B cell (primary cell): ENCODE data around the gene AKAP14.

Source experiments
- EZH2 ChIP-seq: IDR thresholded peaks from 2 replicates; pipeline ENCODE4 v1.6.1; 2012; ENCODE audit warnings: borderline replicate concordance, low read depth, mild to moderate bottlenecking, moderate library complexity, low read length; ENCODE audit not compliant: insufficient read depth, poor library complexity, severe bottlenecking
- TF ChIP-seq, protein P1 (sequence below): fragments of 200-600 bp; IDR thresholded peaks from one replicate; pipeline ENCODE4 v1.8.0; 2022; ENCODE audit warnings: antibody characterized with exemption, mild to moderate bottlenecking

- TF ChIP-seq, protein P1, sequence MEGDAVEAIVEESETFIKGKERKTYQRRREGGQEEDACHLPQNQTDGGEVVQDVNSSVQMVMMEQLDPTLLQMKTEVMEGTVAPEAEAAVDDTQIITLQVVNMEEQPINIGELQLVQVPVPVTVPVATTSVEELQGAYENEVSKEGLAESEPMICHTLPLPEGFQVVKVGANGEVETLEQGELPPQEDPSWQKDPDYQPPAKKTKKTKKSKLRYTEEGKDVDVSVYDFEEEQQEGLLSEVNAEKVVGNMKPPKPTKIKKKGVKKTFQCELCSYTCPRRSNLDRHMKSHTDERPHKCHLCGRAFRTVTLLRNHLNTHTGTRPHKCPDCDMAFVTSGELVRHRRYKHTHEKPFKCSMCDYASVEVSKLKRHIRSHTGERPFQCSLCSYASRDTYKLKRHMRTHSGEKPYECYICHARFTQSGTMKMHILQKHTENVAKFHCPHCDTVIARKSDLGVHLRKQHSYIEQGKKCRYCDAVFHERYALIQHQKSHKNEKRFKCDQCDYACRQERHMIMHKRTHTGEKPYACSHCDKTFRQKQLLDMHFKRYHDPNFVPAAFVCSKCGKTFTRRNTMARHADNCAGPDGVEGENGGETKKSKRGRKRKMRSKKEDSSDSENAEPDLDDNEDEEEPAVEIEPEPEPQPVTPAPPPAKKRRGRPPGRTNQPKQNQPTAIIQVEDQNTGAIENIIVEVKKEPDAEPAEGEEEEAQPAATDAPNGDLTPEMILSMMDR, result no peak
- no peak for TF ChIP-seq EZH2
These were observed 24.5 kb upstream of the AKAP14 start for GRCh38 chrX:119871245-119871598.
